Measurements from ENCODE around the gene TBC1D2. TPM values are rescaled to one million over a fixed set of nuclear protein-coding genes. Genes with fewer than 3 reads are reported as not detected.

TBC1D2 gene, protein sequence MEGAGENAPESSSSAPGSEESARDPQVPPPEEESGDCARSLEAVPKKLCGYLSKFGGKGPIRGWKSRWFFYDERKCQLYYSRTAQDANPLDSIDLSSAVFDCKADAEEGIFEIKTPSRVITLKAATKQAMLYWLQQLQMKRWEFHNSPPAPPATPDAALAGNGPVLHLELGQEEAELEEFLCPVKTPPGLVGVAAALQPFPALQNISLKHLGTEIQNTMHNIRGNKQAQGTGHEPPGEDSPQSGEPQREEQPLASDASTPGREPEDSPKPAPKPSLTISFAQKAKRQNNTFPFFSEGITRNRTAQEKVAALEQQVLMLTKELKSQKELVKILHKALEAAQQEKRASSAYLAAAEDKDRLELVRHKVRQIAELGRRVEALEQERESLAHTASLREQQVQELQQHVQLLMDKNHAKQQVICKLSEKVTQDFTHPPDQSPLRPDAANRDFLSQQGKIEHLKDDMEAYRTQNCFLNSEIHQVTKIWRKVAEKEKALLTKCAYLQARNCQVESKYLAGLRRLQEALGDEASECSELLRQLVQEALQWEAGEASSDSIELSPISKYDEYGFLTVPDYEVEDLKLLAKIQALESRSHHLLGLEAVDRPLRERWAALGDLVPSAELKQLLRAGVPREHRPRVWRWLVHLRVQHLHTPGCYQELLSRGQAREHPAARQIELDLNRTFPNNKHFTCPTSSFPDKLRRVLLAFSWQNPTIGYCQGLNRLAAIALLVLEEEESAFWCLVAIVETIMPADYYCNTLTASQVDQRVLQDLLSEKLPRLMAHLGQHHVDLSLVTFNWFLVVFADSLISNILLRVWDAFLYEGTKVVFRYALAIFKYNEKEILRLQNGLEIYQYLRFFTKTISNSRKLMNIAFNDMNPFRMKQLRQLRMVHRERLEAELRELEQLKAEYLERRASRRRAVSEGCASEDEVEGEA
- total RNA-seq = 10 to 100 TPM in 1 of 4 donors, 1 to 10 TPM in 3; 2.5 to 10.9 (median 7.5) TPM

DNA sequence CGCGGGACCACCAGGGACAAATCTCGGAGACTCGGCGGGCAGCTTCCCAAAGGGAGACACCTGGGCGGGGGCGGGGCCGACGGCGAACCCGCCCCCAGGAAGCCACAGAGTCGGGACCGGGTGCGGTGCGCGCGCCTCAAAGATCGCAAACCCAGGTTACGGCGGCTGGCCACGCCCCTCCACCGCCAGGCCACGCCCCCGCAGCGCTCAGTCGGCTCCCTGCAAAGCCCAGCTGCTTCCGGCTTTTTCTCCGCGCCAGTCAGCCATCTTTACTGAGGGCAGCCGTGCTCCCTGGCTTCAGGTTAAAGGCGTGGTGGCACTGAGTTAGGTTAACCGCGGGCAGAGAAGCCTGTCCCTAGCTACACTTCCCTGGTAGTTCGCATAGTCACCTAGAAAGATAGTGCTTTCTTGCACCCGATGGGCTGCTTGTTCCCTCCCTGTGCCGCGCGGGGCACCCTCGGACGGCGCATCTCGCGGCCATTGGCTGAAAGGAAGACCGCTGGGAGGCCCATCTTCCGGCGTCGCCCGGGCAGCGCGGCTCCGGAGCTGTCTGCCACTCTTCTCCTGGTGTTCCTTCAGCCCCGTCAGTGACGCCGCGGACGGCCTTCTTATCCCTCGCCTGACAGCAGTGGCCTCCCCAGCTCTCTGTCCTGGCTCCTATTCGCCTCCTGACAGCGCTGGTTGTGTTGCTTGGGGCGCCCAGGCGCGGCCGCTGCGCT, at the start of gene TBC1D2:
TBC1D2 (minus strand) TSS at position 72 of the 719 bp plus-strand sequence. CDS start 108 bp downstream, outside the sequence.
- H3K4me3 ChIP-seq = peak within 1 kb of the TSS; percentile 64 to 65
- H3K27ac ChIP-seq = peak within 1 kb of the TSS; percentile 93 to 94
- H3K36me3 ChIP-seq = no peaks in the 10 kb centered on the region
- DNase-seq = peak; percentile 95
- peaks cover 0 to 6% of the 10 kb centered on the region in 2 donors for H3K4me1 ChIP-seq
- intact Hi-C loops (cut with DNase I; ENCODE audit: low total_unique reads) = loop anchor here (10.0 kb wide), 1 partner anchor 51 kb away; no protein-coding TSS in a partner anchor
- H3K27me3 ChIP-seq = no peaks in the 10 kb centered on the region
- TF ChIP-seq POLR2A (IDR thresholded peaks at IDR 0.05) = peak; percentile 43 to 54
- TF ChIP-seq, protein P1, sequence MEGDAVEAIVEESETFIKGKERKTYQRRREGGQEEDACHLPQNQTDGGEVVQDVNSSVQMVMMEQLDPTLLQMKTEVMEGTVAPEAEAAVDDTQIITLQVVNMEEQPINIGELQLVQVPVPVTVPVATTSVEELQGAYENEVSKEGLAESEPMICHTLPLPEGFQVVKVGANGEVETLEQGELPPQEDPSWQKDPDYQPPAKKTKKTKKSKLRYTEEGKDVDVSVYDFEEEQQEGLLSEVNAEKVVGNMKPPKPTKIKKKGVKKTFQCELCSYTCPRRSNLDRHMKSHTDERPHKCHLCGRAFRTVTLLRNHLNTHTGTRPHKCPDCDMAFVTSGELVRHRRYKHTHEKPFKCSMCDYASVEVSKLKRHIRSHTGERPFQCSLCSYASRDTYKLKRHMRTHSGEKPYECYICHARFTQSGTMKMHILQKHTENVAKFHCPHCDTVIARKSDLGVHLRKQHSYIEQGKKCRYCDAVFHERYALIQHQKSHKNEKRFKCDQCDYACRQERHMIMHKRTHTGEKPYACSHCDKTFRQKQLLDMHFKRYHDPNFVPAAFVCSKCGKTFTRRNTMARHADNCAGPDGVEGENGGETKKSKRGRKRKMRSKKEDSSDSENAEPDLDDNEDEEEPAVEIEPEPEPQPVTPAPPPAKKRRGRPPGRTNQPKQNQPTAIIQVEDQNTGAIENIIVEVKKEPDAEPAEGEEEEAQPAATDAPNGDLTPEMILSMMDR (IDR thresholded peaks at IDR 0.05) = peak in 3 of 4 experiments; percentile 16 to 28 (median 26)
- no peaks in the 10 kb centered on the region for H3K9me3 ChIP-seq

DNA sequence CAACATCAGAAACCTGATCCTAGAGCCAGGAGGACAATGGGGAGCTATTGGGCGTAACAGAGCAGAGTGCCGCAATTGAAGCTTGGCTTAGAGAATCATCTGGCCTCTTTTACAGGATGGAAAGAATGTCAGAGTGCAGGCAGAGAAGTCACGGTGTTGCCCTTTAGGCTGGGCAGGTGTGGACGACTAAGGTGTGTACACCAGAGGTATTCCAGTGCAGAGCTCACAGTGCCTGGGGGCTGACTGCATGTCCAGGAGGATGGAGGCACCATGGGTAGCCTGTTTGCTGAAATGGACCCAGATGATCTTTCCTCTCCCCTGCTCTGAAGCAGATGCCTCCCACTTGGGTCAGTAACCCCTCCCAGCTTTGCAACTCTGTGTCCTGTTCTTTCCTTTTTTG, 48.9 kb upstream of the TBC1D2 start:
- no peaks in the 10 kb centered on the region for H3K27me3 ChIP-seq
- no peaks in the 10 kb centered on the region for H3K4me1 ChIP-seq
- intact Hi-C loops (cut with DNase I; ENCODE audit: low total_unique reads) = no loop called here
- no peak for TF ChIP-seq POLR2A (IDR thresholded peaks at IDR 0.05)
- TF ChIP-seq, protein P1 (IDR thresholded peaks at IDR 0.05) = no peak
- no peaks in the 10 kb centered on the region for H3K9me3 ChIP-seq
- no peaks in the 10 kb centered on the region for H3K36me3 ChIP-seq
- no peak for DNase-seq
- H3K27ac ChIP-seq = no peak overlapping the region
- H3K4me3 ChIP-seq = no peak overlapping the region

DNA sequence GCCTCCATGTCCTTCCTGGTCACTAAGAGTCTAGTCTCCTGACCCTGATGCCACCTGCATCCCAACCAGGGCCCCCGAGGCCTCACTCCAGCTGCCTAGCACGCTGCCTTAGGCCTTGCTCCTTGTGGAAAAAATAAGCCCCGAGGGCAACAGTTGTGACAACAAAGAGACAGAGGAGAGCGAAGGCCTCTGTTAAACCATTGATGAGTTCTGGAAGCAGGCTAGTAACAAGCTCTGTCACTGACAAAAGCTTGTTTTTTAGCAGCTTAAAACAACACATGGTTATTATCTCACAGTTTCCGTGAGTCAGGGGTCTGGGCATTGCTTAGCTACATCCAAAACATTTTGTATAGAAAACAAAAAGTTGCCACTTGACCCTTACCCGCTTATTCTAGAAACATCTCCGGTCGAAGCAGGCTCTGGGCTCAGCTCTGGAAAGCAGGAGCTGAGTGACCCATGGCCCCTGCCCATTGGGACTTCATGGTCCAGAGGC, 48.2 kb upstream of the TBC1D2 start:
- no peaks in the 10 kb centered on the region for H3K4me1 ChIP-seq
- no peak for DNase-seq
- no peak for TF ChIP-seq POLR2A (IDR thresholded peaks at IDR 0.05)
- TF ChIP-seq, protein P1 (IDR thresholded peaks at IDR 0.05) = no peak
- intact Hi-C loops (cut with DNase I; ENCODE audit: low total_unique reads) = no loop called here
- H3K27me3 ChIP-seq = no peaks in the 10 kb centered on the region
- no peaks in the 10 kb centered on the region for H3K9me3 ChIP-seq
- H3K4me3 ChIP-seq = no peak overlapping the region
- no peaks in the 10 kb centered on the region for H3K36me3 ChIP-seq
- no peak overlapping the region for H3K27ac ChIP-seq

DNA sequence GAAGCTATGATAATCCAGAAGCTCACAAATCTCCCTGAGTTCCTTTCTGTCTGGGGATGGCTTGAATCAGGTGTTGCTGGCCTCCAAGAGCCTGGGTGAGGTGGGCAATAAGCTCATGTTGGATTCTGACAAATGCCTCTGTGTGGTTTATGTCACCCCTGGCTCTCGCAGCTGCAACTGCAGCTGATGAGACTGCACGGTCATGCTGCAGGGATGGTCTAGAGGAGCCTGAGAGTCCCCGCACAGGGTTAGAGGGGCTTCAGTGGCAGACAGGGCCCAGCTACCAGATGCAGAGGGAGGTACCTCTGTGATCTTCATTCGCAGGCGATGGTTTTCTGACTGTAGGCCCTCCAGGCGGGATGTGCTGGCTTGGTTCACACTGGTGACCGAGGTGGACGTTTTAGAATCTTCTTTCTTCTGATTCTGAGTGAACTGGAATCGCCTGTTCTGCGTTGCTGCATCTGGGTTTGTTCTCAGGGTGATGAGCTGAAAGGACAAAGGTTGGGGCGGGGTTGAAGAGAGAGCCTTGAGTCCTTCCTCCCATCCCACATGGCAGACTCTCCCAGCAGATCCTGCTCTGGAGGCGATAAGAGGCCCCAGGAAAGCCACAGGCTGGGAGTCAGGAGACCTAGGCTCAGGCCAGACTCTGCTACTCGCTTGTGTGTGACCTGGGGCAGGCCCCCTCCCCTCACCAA, 47.6 kb upstream of the TBC1D2 start:
- no peak for DNase-seq
- no peak overlapping the region for H3K27ac ChIP-seq
- no peak overlapping the region for H3K4me3 ChIP-seq
- H3K36me3 ChIP-seq = no peaks in the 10 kb centered on the region
- intact Hi-C loops (cut with DNase I; ENCODE audit: low total_unique reads) = no loop called here
- TF ChIP-seq, protein P1 (IDR thresholded peaks at IDR 0.05) = no peak
- no peak for TF ChIP-seq POLR2A (IDR thresholded peaks at IDR 0.05)
- no peaks in the 10 kb centered on the region for H3K4me1 ChIP-seq
- no peaks in the 10 kb centered on the region for H3K27me3 ChIP-seq
- no peaks in the 10 kb centered on the region for H3K9me3 ChIP-seq

Measured in uterus (tissue), 4 donors.